Epidermal melanocyte (primary cell): ENCODE results near the gene HSPA9.
"Not testable (repeated sequence)": the region's sequence is repeated elsewhere in the genome, so short reads cannot be mapped to it uniquely, and the experiment has no call there.

ENCODE experiments used
- DNase-seq: peaks from one replicate; pipeline ENCODE4 v3.0.0; 2011; ENCODE audit warnings: low spot score; ENCODE audit not compliant: insufficient read length

The HSPA9 gene

GRCh38 chr5:138533973-138534941 lies 40.9 kb downstream of the HSPA9 start:
- no peak for DNase-seq

GRCh38 chr5:138529812-138530211 lies 45.4 kb downstream of the HSPA9 start:
- no peak for DNase-seq

- DNase-seq: no peak
Observed at GRCh38 chr5:138528744-138529469, 46.3 kb downstream of the HSPA9 start.

- no peak for DNase-seq
Observed at GRCh38 chr5:138528208-138528607, 47.0 kb downstream of the HSPA9 start.

- no peak for DNase-seq
Observed at GRCh38 chr5:138527170-138527569, 48.0 kb downstream of the HSPA9 start.

- no peak for DNase-seq
Observed at GRCh38 chr5:138523406-138523805, 51.8 kb downstream of the HSPA9 start.

- no peak for DNase-seq
Observed at GRCh38 chr5:138520971-138521370, 54.2 kb downstream of the HSPA9 start.

GRCh38 chr5:138517437-138517836 lies 57.8 kb downstream of the HSPA9 start:
- no peak for DNase-seq

- no peak for DNase-seq
Observed at GRCh38 chr5:138515556-138516245, 59.5 kb downstream of the HSPA9 start.

GRCh38 chr5:138514021-138514420 lies 61.2 kb downstream of the HSPA9 start:
- no peak for DNase-seq

- DNase-seq: no peak
Observed at GRCh38 chr5:138508958-138509357, 66.2 kb downstream of the HSPA9 start.

- DNase-seq: not testable (repeated sequence)
Observed at GRCh38 chr5:138507485-138507884, 67.7 kb downstream of the HSPA9 start.

- DNase-seq: no peak
Observed at GRCh38 chr5:138506370-138507306, 68.6 kb downstream of the HSPA9 start.

- DNase-seq: no peak
Observed at GRCh38 chr5:138504799-138505198, 70.4 kb downstream of the HSPA9 start.
